ENCODE results near the gene SMAP1.

SMAP1 gene

GRCh38 chr6:70758883-70759282 is 91.2 kb downstream of the SMAP1 start:
- TF ChIP-seq, protein P1, sequence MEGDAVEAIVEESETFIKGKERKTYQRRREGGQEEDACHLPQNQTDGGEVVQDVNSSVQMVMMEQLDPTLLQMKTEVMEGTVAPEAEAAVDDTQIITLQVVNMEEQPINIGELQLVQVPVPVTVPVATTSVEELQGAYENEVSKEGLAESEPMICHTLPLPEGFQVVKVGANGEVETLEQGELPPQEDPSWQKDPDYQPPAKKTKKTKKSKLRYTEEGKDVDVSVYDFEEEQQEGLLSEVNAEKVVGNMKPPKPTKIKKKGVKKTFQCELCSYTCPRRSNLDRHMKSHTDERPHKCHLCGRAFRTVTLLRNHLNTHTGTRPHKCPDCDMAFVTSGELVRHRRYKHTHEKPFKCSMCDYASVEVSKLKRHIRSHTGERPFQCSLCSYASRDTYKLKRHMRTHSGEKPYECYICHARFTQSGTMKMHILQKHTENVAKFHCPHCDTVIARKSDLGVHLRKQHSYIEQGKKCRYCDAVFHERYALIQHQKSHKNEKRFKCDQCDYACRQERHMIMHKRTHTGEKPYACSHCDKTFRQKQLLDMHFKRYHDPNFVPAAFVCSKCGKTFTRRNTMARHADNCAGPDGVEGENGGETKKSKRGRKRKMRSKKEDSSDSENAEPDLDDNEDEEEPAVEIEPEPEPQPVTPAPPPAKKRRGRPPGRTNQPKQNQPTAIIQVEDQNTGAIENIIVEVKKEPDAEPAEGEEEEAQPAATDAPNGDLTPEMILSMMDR (IDR thresholded peaks at IDR 0.05), result no peak

DNA sequence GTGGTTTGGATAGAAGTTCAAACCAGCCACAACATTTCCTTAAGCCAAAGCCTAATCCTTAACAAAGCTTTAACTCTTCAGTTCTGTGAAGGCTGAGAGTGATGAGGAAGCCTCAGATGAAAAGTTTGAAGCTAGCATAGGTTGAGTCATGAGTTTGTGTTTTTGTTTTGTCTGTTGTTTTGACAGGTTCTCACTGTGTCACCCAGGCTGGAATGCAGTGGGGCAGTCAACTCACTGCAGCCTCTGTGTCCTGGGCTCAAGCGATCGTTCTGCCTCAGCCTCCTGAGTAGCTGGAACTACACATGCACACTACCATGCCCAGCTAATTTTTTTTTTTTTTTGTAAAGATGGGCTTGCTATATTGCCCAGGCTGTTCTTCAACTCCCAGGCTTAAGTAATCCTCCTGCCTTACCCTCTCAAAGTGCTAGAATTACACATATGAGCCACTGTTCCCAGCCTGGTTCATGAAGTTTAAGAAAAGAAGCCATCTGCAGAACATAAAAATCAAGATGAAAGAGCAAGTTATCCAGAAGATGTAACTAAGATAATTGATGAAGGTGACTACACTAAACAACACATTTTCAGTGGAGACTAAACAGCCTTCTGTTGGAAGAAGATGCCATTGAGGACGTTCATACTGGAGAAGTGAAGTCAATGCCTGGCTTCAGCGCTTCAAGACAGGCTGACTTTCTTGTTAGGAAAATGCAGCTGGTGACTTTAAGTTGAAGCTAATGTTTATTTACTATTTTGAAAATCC is 96.2 kb downstream of the SMAP1 start:
- TF ChIP-seq, protein P1 (IDR thresholded peaks at IDR 0.05), result no peak

DNA sequence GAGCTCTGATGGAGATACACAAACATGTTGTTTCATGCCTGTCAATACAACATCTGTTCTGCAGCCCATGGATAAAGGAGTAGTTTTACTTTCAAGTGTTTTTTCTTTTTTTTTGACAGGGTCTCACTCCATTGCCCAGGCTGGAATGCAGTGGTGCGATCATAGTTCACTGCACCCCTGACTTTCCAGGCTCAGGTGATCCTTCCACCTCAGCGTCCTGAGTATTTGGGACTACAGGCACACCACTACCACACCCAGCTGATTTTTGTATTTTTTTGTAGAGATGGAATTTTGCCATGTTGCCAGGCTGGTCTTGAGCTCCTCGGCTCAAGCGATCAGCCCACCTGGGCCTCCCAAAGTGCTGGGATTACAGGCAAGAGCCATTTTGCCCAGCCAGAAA is 97.0 kb downstream of the SMAP1 start:
- TF ChIP-seq, protein P1 (IDR thresholded peaks at IDR 0.05), result no peak

- TF ChIP-seq, protein P1 (IDR thresholded peaks at IDR 0.05), result no peak
Measured at GRCh38 chr6:70779934-70780333, 112.3 kb downstream of the SMAP1 start.

- TF ChIP-seq, protein P1 (IDR thresholded peaks at IDR 0.05), result no peak
Measured at GRCh38 chr6:70790483-70791224, 123.0 kb downstream of the SMAP1 start.

GRCh38 chr6:70797625-70798024 is 129.9 kb downstream of the SMAP1 start:
- TF ChIP-seq, protein P1 (IDR thresholded peaks at IDR 0.05), result no peak

DNA sequence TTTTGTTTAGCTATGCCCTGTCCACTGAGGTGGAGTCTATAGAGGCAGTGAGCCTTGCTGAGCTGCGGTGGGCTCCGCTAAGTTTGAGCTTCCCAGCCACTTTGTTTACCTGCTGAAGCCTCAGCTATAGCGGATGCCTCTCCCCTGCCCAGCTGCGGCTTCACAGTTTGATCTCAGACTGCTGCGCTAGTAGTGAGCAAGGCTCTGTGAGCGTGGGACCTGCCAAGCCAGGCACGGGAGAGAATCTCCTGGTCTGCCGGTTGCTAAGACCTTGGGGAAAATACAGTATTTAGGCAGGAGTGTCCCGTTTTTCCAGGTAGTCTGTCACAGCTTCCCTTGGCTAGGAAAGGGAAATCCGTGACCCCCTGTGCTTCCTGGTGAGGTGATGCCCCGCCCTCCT is 138.4 kb downstream of the SMAP1 start:
- TF ChIP-seq, protein P1 (IDR thresholded peaks at IDR 0.05), result no peak
